GM19467 (cell line): ENCODE results near the gene EXOC6B.

Experiments used
- ATAC-seq: cut with Tn5 transposase; IDR thresholded peaks from one replicate; pipeline ENCODE4 v1.9.1; 2021; ENCODE audit warnings: mild to moderate bottlenecking, moderate library complexity; ENCODE audit not compliant: unreplicated experiment

The EXOC6B gene

DNA sequence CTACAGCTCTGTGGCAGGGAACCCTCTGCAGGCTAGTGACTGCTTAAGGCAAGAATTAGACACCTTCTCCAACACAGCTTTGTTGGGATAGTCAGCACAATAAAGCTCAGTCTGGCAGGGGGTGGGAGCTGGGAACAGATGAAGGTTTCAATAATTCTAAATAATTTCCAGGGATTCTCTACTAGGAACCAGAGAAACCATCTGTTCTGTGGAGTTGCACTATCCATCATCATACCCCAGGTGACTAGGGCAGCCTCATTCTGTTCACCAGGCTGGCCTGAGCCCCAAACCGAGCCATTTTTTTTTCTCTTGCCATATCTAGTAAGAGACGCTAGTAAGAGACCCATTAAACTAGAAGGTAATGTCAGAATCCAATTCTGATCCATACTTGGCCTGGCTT lies 642.4 kb downstream of the EXOC6B start:
- no peak for ATAC-seq

- no peak for ATAC-seq
Observed at GRCh38 chr2:72183016-72183415, 642.8 kb downstream of the EXOC6B start.

GRCh38 chr2:72182547-72182946 lies 643.3 kb downstream of the EXOC6B start:
- no peak for ATAC-seq

DNA sequence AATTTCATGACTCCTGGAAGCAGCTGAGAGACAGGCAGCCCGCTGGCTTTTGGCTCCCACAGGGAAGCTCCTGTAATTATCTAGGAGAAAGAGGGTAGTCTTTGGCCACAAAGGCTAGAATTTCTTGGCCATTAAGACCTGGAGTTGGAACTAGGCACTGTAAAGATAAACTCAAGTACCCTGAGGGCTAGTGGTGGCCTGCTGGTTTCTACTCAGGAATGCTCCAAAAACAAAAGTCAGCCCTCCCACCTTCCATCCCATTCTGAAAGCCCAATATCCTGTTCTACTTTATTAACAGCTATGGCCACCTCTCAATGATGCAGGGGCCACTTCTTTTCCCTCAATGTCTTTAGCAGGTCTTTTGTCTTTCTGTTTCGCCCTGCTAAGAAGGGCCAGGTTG lies 644.2 kb downstream of the EXOC6B start:
- no peak for ATAC-seq

GRCh38 chr2:72180351-72180750 lies 645.5 kb downstream of the EXOC6B start:
- no peak for ATAC-seq

- ATAC-seq, result no peak
Observed at GRCh38 chr2:72178551-72178950, 647.3 kb downstream of the EXOC6B start.

DNA sequence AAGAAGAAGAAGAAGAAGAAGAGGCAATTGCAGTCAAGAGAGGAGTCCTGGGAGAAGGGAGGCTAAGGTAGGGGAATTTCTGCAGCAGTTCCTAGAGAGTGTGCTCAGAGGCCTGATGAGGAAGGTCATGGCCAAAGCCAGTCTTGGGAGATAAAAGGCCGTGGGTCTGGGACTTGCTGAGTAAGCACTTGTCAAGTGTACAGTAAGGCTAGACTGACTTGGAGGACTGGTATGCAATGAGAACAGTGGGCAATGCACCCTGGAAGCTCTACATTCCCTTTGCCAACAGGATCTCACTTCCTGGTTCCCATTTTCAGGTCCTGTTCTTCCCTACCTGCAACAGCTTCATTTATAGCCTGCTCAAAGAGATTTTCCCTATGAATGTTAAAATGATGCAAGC lies 649.6 kb downstream of the EXOC6B start:
- no peak for ATAC-seq

DNA sequence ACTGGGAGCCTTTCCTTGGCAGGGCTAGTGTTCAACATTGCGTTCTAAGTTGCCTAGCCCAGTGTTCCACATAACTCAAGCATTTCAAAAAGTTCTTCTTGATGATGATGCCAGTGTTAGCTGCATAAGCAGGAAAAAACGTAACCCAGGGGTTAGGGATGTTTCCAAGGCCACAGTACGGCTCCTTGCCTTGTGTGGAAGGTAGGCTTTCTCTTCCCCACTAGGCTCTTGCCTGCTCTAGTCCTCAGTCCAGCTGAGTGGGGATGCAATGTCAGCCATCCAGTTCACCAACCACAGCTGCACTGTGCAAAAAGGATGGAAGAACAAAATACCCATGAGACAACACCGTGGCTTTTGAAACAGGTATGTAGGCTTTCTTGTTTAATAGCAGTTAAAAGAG lies 650.2 kb downstream of the EXOC6B start:
- ATAC-seq, result no peak

DNA sequence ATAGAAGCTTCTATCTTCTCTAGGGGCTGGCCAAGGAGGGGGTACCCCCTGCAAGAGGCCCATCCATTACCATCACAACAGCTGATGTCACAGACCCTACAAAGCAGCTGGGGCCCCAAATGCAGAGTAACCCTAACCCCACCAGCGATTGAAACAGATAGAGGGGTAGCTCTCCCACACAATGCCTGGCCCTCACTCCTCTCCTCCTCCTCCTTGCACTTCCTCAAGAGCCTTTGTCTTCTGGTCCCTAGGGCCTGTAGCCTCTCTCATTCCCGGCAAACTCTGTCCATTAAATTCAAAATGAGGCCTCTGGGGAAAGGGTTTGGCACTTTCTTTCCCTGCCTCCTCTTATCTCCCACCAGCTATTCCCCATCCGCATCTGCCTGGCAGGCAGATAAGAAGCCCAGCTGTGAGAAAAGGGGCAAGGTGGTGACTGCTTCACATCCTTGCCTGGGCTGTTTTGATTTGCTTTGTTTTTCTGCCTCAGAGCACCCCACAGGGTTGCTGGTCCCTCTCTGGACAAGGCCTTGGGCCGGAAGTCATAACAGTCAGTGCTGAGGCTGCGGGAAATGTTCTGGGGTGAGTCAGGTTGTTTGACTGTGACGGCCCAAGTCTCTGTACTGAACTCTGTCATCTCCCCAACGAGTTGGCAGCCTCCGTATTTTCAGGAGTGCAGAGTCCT lies 652.1 kb downstream of the EXOC6B start:
- ATAC-seq, result no peak

DNA sequence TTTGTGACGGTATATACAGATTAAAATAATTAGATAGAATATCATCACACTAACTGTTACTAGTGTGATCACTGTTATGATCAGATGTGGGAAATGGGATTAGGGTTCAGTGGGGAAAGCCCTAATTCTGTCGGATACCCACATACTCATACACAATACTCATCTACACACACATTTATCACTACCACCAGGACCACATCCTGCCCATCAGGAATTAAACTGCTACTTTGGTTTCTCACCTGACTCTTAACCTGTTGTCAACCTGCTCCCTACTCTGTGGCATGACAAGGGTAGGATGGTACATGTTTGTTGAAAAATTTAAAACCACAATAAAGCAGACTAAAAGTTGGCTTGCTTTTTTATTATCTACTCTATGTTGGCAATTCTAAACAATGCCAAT lies 653.4 kb downstream of the EXOC6B start:
- no peak for ATAC-seq

GRCh38 chr2:72166279-72166678 lies 659.6 kb downstream of the EXOC6B start:
- ATAC-seq, result no peak

GRCh38 chr2:72165792-72166191 lies 660.0 kb downstream of the EXOC6B start:
- ATAC-seq, result no peak

DNA sequence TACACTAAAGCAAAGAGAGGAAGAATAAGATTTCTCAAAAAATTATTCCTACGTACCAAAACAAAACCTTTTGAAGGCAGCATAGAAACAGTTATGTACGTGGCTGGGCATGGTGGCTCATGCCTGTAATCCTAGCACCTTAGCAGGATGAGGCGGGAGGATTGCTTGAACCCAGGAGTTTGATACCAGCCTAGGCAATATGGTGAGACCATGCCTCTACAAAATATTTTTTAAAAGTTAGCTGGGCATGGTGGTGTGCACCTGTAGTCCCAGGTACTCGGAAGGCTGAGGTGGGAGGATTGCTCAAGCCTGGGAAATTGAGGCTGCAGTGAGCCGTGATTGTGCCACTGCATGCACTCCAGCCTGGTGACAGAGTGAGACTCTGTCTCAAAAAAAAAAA lies 663.3 kb downstream of the EXOC6B start:
- ATAC-seq, result no peak

GRCh38 chr2:72159211-72159993 lies 666.4 kb downstream of the EXOC6B start:
- ATAC-seq, result no peak

GRCh38 chr2:72157871-72158771 lies 667.7 kb downstream of the EXOC6B start:
- no peak for ATAC-seq

- ATAC-seq, result no peak
Observed at GRCh38 chr2:72156872-72157271, 669.0 kb downstream of the EXOC6B start.

- no peak for ATAC-seq
Observed at GRCh38 chr2:72155737-72156136, 670.1 kb downstream of the EXOC6B start.

GRCh38 chr2:72155151-72155550 lies 670.7 kb downstream of the EXOC6B start:
- ATAC-seq, result no peak

DNA sequence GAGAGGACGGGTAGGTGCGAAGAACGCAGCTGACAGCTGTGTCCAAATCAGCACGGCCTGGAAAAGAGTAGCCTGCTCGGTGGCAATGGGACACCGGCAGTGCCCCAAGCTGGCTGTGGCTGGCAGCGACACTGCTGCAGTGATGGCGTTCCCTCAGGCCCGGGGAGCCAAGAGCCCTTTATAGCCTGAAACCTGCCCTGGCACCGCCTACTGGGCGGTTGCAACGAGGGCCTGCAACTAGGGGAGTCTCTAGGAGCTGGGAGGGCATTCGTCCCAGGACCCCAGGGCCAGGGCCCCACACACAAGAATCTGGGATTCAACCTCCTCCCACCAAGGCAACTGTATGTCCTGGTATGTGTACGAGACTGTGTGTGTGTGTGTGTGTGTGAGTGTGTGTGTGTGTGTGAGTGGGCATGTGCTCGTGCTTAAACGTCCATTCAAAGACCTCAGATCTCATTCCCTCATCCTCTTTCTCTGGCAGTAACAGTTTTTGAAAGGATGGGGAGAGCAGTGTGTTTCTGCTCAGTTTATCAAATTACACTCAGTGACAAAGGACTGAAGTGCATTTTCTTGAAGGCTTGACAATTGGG lies 671.4 kb downstream of the EXOC6B start:
- no peak for ATAC-seq

DNA sequence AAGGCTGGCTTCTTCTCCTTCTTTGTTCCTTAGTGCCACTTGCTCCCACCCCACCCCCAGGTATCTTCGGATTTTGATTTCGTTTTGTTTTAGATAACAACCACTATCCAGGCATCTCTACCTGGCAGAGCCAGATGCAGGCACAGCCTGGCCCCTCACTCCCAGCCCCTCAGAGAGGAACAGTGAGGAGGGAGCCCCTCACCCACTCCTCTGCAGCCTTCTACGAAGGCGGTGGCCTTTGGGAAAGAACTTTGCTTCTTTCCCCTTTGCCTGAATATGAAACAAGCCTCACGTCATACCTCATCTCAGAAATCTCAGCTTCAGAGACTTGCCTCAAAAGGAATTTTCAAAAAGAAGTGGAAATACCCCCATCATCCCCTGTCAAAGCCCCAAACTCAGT lies 671.9 kb downstream of the EXOC6B start:
- ATAC-seq, result no peak
